WTC11 (cell line): ENCODE measurements around the gene SPTB. TPM values are rescaled to one million over a fixed set of nuclear protein-coding genes. Genes with fewer than 3 reads are reported as not detected.

Source experiments
- ATAC-seq: fragments of 200-7000 bp; cut with Tn5 transposase; 2 replicates; pipeline ENCODE4 v1.10.0; 2021; ENCODE audit warnings: mild to moderate bottlenecking, moderate library complexity
- CTCF ChIA-PET: fragments of 300-600 bp; sonication (Branson Sonifier 250); formaldehyde crosslinking; loops from one replicate; lab custom pipeline; 2021; ENCODE audit warnings: antibody characterized with exemption; lab: Charles Lee
- POLR2A ChIA-PET: fragments of 350-600 bp; sonication (Branson Sonifier 250); formaldehyde crosslinking; loops from one replicate; lab custom pipeline; 2021; ENCODE audit warnings: antibody characterized with exemption; lab: Charles Lee
- DNase-seq: peaks from one replicate; pipeline ENCODE4 v3.0.0; 2021; ENCODE audit warnings: low spot score
- H3K27ac Mint-ChIP-seq: 2 replicates; pipeline ENCODE4 v1.8.0; 2021; ENCODE audit warnings: mixed read lengths
- H3K27me3 Mint-ChIP-seq: 2 replicates; pipeline ENCODE4 v1.8.0; 2021; ENCODE audit warnings: low read depth, mild to moderate bottlenecking, moderate library complexity, mixed read lengths
- H3K36me3 Mint-ChIP-seq: 2 replicates; pipeline ENCODE4 v1.8.0; 2021; ENCODE audit warnings: mixed read lengths
- H3K4me1 Mint-ChIP-seq: 2 replicates; pipeline ENCODE4 v1.8.0; 2022; ENCODE audit warnings: mixed read lengths
- H3K4me3 Mint-ChIP-seq: 2 replicates; pipeline ENCODE4 v1.8.0; 2021; ENCODE audit warnings: mild to moderate bottlenecking, moderate library complexity, mixed read lengths
- H3K9me3 Mint-ChIP-seq: 2 replicates; pipeline ENCODE4 v1.8.0; 2021; ENCODE audit warnings: mixed read lengths
- CBFB ChIP-seq: sonication (generic); formaldehyde crosslinking; IDR thresholded peaks from 2 replicates; pipeline ENCODE4 v1.8.1; 2022; ENCODE audit warnings: mild to moderate bottlenecking, low read depth, missing genetic modification reagents
- CREM ChIP-seq: sonication (generic); formaldehyde crosslinking; IDR thresholded peaks from 2 replicates; pipeline ENCODE4 v1.8.1; 2022; ENCODE audit warnings: mild to moderate bottlenecking, missing genetic modification reagents, moderate library complexity
- ELF4 ChIP-seq: sonication (generic); formaldehyde crosslinking; IDR thresholded peaks from 2 replicates; pipeline ENCODE4 v1.8.1; 2022; ENCODE audit warnings: low read depth, mild to moderate bottlenecking, moderate library complexity, missing genetic modification reagents
- GABPB1 ChIP-seq: sonication (generic); formaldehyde crosslinking; IDR thresholded peaks from 2 replicates; pipeline ENCODE4 v1.8.1; 2023; ENCODE audit warnings: mild to moderate bottlenecking, missing genetic modification reagents
- GRHL2 ChIP-seq: fragments of 250-450 bp; sonication (Bioruptor Pico); IDR thresholded peaks from 2 replicates; pipeline ENCODE4 v1.8.0; 2022; ENCODE audit warnings: mild to moderate bottlenecking, moderate library complexity; ENCODE audit not compliant: insufficient replicate concordance, severe bottlenecking
- GTF2I ChIP-seq: fragments of 250-450 bp; sonication (Bioruptor Pico); conservative IDR thresholded peaks from 2 replicates; pipeline ENCODE4 v1.4.0; 2021; ENCODE audit warnings: mild to moderate bottlenecking
- MYBL2 ChIP-seq: sonication (generic); formaldehyde crosslinking; IDR thresholded peaks from 2 replicates; pipeline ENCODE4 v1.8.1; 2023; ENCODE audit warnings: mild to moderate bottlenecking, moderate library complexity, missing genetic modification reagents
- NFATC4 ChIP-seq: fragments of 250-450 bp; sonication (Bioruptor Pico); IDR thresholded peaks from 2 replicates; pipeline ENCODE4 v1.9.0; 2021; ENCODE audit warnings: mild to moderate bottlenecking
- OVOL2 ChIP-seq: fragments of 250-450 bp; sonication (Bioruptor Pico); IDR thresholded peaks from 2 replicates; pipeline ENCODE4 v1.9.0; 2021; ENCODE audit warnings: mild to moderate bottlenecking, borderline replicate concordance
- SMAD3 ChIP-seq: sonication (generic); formaldehyde crosslinking; IDR thresholded peaks from 2 replicates; pipeline ENCODE4 v1.8.0; 2022; ENCODE audit warnings: missing genetic modification reagents, mild to moderate bottlenecking, borderline replicate concordance
- TEAD1 ChIP-seq: sonication (generic); formaldehyde crosslinking; IDR thresholded peaks from 2 replicates; pipeline ENCODE4 v1.8.0; 2022; ENCODE audit warnings: mild to moderate bottlenecking, missing genetic modification reagents
- TP53 ChIP-seq: sonication (generic); formaldehyde crosslinking; IDR thresholded peaks from 2 replicates; pipeline ENCODE4 v1.8.1; 2023; ENCODE audit warnings: mild to moderate bottlenecking, missing genetic modification reagents
- ZBTB21 ChIP-seq: sonication (generic); formaldehyde crosslinking; IDR thresholded peaks from 2 replicates; pipeline ENCODE4 v1.8.1; 2023; ENCODE audit warnings: mild to moderate bottlenecking, missing genetic modification reagents, borderline replicate concordance
- ZNF219 ChIP-seq: sonication (generic); formaldehyde crosslinking; IDR thresholded peaks from 2 replicates; pipeline ENCODE4 v1.8.0; 2023; ENCODE audit warnings: missing genetic modification reagents, mild to moderate bottlenecking, borderline replicate concordance
- ZNF317 ChIP-seq: sonication (generic); formaldehyde crosslinking; IDR thresholded peaks from 2 replicates; pipeline ENCODE4 v1.8.1; 2023; ENCODE audit warnings: low read depth, mild to moderate bottlenecking, moderate library complexity, missing genetic modification reagents, borderline replicate concordance
- total RNA-seq: library from RNA; stranded (reverse); gene quantifications from 3 replicates; pipeline ENCODE4 v1.2.3, GENCODE V29; 2021
- TF ChIP-seq, protein P1 (sequence below): sonication (generic); formaldehyde crosslinking; IDR thresholded peaks from 2 replicates; pipeline ENCODE4 v1.8.0; 2022; ENCODE audit warnings: mild to moderate bottlenecking, missing genetic modification reagents
- TF ChIP-seq, protein P2 (sequence below): sonication (generic); formaldehyde crosslinking; IDR thresholded peaks from 2 replicates; pipeline ENCODE4 v1.8.1; 2023; ENCODE audit warnings: mild to moderate bottlenecking, missing genetic modification reagents, moderate library complexity
- TF ChIP-seq, protein P3 (sequence below): sonication (generic); formaldehyde crosslinking; IDR thresholded peaks from 2 replicates; pipeline ENCODE4 v1.8.0; 2022; ENCODE audit warnings: mild to moderate bottlenecking, missing genetic modification reagents
- TF ChIP-seq, protein P4 (sequence below): sonication (generic); formaldehyde crosslinking; IDR thresholded peaks from 2 replicates; pipeline ENCODE4 v1.8.1; 2022; ENCODE audit warnings: missing genetic modification reagents, borderline replicate concordance
- TF ChIP-seq, protein P5 (sequence below): fragments of 200-600 bp; IDR thresholded peaks from 2 replicates; pipeline ENCODE4 v1.8.0; 2022; ENCODE audit warnings: antibody characterized with exemption
- TF ChIP-seq, protein P6 (sequence below): sonication (generic); formaldehyde crosslinking; IDR thresholded peaks from 2 replicates; pipeline ENCODE4 v1.8.0; 2022; ENCODE audit warnings: missing genetic modification reagents
- TF ChIP-seq, protein P7 (sequence below): fragments of 250-450 bp; sonication (Bioruptor Pico); IDR thresholded peaks from 2 replicates; pipeline ENCODE4 v1.8.0; 2021; ENCODE audit warnings: mild to moderate bottlenecking

The SPTB gene
- total RNA-seq, 1 experiment from 2014 or later: 3.2 TPM

DNA sequence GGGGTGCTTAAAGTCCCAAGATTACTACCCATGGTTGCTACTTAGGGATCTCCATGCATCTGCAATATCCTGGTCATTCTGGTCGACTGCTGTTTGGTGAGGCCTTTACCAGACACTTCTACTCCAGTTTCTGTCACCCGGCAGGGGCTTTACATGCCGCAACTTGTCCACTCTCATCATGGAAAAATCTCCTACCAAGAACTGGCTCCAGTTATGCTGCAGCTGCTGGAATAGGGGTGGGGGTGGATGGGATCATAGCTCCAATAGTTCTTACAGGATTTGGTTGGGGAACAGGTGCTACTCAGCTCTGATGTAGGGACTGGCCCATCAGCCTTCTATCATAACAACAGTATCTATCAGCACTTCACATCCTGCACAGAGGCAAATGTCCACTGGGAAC, 51.6 kb downstream of the SPTB start:
- ChIA-PET CTCF (interaction anchor here (0.7 to 7.0 kb wide), 5 partner anchors 13 to 83 kb away, joined by 3 to 204 read pairs (median 5); no protein-coding TSS in a partner anchor), POLR2A (no interaction called here)
- Mint-ChIP-seq H3K27me3 (peaks cover 6% of the 10 kb centered on the region; the same call in 1 of the 2 replicates), H3K36me3 (no peaks in the 10 kb centered on the region), H3K4me1 (peaks cover 7% of the 10 kb centered on the region), H3K4me3 (no peak overlapping the region), H3K27ac (no peak overlapping the region), H3K9me3 (no peaks in the 10 kb centered on the region)
- TF ChIP-seq GABPB1 (no peak), NFATC4 (no peak), CBFB (CRISPR knock-in tag) (no peak), ZNF219 (no peak), MYBL2 (no peak), ZNF317 (CRISPR knock-in tag) (no peak), GRHL2 (no peak), ZBTB21 (CRISPR knock-in tag) (no peak), CREM (CRISPR knock-in tag) (no peak), TEAD1 (CRISPR knock-in tag) (no peak), SMAD3 (CRISPR knock-in tag) (no peak), GTF2I (CRISPR knock-in tag) (no peak)
- TF ChIP-seq, protein P1, sequence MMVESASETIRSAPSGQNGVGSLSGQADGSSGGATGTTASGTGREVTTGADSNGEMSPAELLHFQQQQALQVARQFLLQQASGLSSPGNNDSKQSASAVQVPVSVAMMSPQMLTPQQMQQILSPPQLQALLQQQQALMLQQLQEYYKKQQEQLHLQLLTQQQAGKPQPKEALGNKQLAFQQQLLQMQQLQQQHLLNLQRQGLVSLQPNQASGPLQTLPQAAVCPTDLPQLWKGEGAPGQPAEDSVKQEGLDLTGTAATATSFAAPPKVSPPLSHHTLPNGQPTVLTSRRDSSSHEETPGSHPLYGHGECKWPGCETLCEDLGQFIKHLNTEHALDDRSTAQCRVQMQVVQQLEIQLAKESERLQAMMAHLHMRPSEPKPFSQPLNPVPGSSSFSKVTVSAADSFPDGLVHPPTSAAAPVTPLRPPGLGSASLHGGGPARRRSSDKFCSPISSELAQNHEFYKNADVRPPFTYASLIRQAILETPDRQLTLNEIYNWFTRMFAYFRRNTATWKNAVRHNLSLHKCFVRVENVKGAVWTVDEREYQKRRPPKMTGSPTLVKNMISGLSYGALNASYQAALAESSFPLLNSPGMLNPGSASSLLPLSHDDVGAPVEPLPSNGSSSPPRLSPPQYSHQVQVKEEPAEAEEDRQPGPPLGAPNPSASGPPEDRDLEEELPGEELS (CRISPR knock-in tag): no peak
- TF ChIP-seq, protein P2, sequence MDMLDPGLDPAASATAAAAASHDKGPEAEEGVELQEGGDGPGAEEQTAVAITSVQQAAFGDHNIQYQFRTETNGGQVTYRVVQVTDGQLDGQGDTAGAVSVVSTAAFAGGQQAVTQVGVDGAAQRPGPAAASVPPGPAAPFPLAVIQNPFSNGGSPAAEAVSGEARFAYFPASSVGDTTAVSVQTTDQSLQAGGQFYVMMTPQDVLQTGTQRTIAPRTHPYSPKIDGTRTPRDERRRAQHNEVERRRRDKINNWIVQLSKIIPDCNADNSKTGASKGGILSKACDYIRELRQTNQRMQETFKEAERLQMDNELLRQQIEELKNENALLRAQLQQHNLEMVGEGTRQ (CRISPR knock-in tag): no peak
- TF ChIP-seq, protein P3, sequence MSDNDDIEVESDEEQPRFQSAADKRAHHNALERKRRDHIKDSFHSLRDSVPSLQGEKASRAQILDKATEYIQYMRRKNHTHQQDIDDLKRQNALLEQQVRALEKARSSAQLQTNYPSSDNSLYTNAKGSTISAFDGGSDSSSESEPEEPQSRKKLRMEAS (CRISPR knock-in tag): no peak
- TF ChIP-seq, protein P4, sequence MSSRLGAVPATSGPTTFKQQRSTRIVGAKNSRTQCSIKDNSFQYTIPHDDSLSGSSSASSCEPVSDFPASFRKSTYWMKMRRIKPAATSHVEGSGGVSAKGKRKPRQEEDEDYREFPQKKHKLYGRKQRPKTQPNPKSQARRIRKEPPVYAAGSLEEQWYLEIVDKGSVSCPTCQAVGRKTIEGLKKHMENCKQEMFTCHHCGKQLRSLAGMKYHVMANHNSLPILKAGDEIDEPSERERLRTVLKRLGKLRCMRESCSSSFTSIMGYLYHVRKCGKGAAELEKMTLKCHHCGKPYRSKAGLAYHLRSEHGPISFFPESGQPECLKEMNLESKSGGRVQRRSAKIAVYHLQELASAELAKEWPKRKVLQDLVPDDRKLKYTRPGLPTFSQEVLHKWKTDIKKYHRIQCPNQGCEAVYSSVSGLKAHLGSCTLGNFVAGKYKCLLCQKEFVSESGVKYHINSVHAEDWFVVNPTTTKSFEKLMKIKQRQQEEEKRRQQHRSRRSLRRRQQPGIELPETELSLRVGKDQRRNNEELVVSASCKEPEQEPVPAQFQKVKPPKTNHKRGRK (CRISPR knock-in tag): no peak
- ATAC-seq (no peak), DNase-seq (no peak)

DNA sequence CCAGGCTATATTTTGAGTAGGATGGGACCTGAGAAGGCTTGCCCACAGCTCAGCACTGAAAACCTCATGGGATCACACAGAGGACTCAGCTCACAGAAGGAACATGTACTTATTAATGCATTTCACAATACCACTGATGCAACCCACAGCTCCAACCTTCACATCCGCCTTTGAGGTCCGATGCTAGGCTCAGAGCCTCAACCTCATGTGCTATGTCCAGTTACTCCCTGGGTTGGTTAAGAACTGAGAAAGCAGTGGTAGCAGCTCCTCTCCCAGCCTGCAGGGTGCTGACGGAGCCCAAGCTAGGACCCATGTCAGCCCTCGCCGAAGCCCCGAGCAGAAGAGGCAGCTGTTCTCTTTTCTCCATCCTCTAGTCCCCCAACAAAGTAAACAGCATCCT, 52.9 kb downstream of the SPTB start:
- Mint-ChIP-seq H3K4me1 (peaks cover 18% of the 10 kb centered on the region), H3K27ac (no peak overlapping the region), H3K36me3 (no peaks in the 10 kb centered on the region), H3K27me3 (peaks cover 6% of the 10 kb centered on the region; the same call in 1 of the 2 replicates), H3K9me3 (no peaks in the 10 kb centered on the region), H3K4me3 (no peak overlapping the region)
- ATAC-seq (peak; percentile 12; the same call in 1 of the 2 replicates), DNase-seq (no peak)
- ChIA-PET CTCF (interaction anchor here (0.8 to 7.0 kb wide), 4 partner anchors 14 to 84 kb away, joined by 4 to 204 read pairs (median 12); no protein-coding TSS in a partner anchor), POLR2A (no interaction called here)
- TF ChIP-seq OVOL2 (CRISPR knock-in tag) (no peak), GTF2I (CRISPR knock-in tag) (no peak), TP53 (CRISPR knock-in tag) (no peak), ZNF317 (CRISPR knock-in tag) (no peak), ELF4 (CRISPR knock-in tag) (no peak), GABPB1 (peak; percentile 79)
- TF ChIP-seq, protein P5, sequence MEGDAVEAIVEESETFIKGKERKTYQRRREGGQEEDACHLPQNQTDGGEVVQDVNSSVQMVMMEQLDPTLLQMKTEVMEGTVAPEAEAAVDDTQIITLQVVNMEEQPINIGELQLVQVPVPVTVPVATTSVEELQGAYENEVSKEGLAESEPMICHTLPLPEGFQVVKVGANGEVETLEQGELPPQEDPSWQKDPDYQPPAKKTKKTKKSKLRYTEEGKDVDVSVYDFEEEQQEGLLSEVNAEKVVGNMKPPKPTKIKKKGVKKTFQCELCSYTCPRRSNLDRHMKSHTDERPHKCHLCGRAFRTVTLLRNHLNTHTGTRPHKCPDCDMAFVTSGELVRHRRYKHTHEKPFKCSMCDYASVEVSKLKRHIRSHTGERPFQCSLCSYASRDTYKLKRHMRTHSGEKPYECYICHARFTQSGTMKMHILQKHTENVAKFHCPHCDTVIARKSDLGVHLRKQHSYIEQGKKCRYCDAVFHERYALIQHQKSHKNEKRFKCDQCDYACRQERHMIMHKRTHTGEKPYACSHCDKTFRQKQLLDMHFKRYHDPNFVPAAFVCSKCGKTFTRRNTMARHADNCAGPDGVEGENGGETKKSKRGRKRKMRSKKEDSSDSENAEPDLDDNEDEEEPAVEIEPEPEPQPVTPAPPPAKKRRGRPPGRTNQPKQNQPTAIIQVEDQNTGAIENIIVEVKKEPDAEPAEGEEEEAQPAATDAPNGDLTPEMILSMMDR: no peak
- TF ChIP-seq, protein P6, sequence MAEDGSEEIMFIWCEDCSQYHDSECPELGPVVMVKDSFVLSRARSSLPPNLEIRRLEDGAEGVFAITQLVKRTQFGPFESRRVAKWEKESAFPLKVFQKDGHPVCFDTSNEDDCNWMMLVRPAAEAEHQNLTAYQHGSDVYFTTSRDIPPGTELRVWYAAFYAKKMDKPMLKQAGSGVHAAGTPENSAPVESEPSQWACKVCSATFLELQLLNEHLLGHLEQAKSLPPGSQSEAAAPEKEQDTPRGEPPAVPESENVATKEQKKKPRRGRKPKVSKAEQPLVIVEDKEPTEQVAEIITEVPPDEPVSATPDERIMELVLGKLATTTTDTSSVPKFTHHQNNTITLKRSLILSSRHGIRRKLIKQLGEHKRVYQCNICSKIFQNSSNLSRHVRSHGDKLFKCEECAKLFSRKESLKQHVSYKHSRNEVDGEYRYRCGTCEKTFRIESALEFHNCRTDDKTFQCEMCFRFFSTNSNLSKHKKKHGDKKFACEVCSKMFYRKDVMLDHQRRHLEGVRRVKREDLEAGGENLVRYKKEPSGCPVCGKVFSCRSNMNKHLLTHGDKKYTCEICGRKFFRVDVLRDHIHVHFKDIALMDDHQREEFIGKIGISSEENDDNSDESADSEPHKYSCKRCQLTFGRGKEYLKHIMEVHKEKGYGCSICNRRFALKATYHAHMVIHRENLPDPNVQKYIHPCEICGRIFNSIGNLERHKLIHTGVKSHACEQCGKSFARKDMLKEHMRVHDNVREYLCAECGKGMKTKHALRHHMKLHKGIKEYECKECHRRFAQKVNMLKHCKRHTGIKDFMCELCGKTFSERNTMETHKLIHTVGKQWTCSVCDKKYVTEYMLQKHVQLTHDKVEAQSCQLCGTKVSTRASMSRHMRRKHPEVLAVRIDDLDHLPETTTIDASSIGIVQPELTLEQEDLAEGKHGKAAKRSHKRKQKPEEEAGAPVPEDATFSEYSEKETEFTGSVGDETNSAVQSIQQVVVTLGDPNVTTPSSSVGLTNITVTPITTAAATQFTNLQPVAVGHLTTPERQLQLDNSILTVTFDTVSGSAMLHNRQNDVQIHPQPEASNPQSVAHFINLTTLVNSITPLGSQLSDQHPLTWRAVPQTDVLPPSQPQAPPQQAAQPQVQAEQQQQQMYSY (CRISPR knock-in tag): no peak
- TF ChIP-seq, protein P7, sequence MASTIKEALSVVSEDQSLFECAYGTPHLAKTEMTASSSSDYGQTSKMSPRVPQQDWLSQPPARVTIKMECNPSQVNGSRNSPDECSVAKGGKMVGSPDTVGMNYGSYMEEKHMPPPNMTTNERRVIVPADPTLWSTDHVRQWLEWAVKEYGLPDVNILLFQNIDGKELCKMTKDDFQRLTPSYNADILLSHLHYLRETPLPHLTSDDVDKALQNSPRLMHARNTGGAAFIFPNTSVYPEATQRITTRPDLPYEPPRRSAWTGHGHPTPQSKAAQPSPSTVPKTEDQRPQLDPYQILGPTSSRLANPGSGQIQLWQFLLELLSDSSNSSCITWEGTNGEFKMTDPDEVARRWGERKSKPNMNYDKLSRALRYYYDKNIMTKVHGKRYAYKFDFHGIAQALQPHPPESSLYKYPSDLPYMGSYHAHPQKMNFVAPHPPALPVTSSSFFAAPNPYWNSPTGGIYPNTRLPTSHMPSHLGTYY: no peak
